ENCODE results near the gene TATDN3. TPM values are rescaled to one million over a fixed set of nuclear protein-coding genes. Genes with fewer than 3 reads are reported as not detected.

TATDN3 gene
- polyA plus RNA-seq, 1 donor from 2014 or later: 72.0 TPM

GRCh38 chr1:212771341-212771740 is 20.4 kb upstream of the TATDN3 start:
- H3K9me3 ChIP-seq (ENCODE audit: low read length): peaks cover 3% of the 10 kb centered on the region
- no peak overlapping the region for H3K9ac ChIP-seq (ENCODE audit: low read length)
- no peaks in the 10 kb centered on the region for H4K20me1 ChIP-seq (ENCODE audit: insufficient read depth)
- no peak overlapping the region for H3K27ac ChIP-seq (ENCODE audit: low read length)
- H3F3A ChIP-seq (ENCODE audit: insufficient read depth, low read length, poor library complexity, severe bottlenecking): no peaks in the 10 kb centered on the region
- no peak overlapping the region for H2AFZ ChIP-seq (ENCODE audit: low read depth, low read length)
- no peaks in the 10 kb centered on the region for H3K27me3 ChIP-seq (ENCODE audit: insufficient read depth, low read depth, low read length)
- H3K36me3 ChIP-seq (ENCODE audit: insufficient read depth, low read length): peaks cover 9% of the 10 kb centered on the region
- TF ChIP-seq POLR2AphosphoS5 (IDR thresholded peaks at IDR 0.05) (no peak), TAF1 (IDR thresholded peaks at IDR 0.05; ENCODE audit: low read depth) (no peak), CTCF (IDR thresholded peaks at IDR 0.05; ENCODE audit: poor library complexity, severe bottlenecking) (no peak), RAD21 (conservative IDR thresholded peaks at IDR 0.05) (no peak), REST (IDR thresholded peaks at IDR 0.05; ENCODE audit: borderline replicate concordance) (no peak), SMC3 (conservative IDR thresholded peaks at IDR 0.05; ENCODE audit: poor library complexity) (no peak)
- no peak overlapping the region for H3K4me3 ChIP-seq (ENCODE audit: low read length)
- peaks cover 15% of the 10 kb centered on the region for H3K79me2 ChIP-seq (replicated peaks; ENCODE audit: insufficient read depth, low read length)
- H3K4me2 ChIP-seq (ENCODE audit: low read length): no peak overlapping the region
- no peaks in the 10 kb centered on the region for H3K9me2 ChIP-seq (ENCODE audit: insufficient read depth, low read length)

- Histone ChIP-seq H4K20me1 (ENCODE audit: insufficient read depth) (no peaks in the 10 kb centered on the region), H3F3A (ENCODE audit: insufficient read depth, low read length, poor library complexity, severe bottlenecking) (no peaks in the 10 kb centered on the region), H3K27ac (ENCODE audit: low read length) (no peak overlapping the region), H3K4me3 (ENCODE audit: low read length) (no peak overlapping the region), H3K9me2 (ENCODE audit: insufficient read depth, low read length) (no peaks in the 10 kb centered on the region), H3K36me3 (ENCODE audit: insufficient read depth, low read length) (peaks cover 9% of the 10 kb centered on the region), H3K9me3 (ENCODE audit: low read length) (peaks cover 3% of the 10 kb centered on the region), H2AFZ (ENCODE audit: low read depth, low read length) (no peak overlapping the region), H3K4me2 (ENCODE audit: low read length) (no peak overlapping the region), H3K79me2 (replicated peaks; ENCODE audit: insufficient read depth, low read length) (peaks cover 12% of the 10 kb centered on the region), H3K27me3 (ENCODE audit: insufficient read depth, low read depth, low read length) (no peaks in the 10 kb centered on the region), H3K9ac (ENCODE audit: low read length) (no peak overlapping the region)
- TF ChIP-seq RAD21 (conservative IDR thresholded peaks at IDR 0.05): no peak
- TF ChIP-seq REST (IDR thresholded peaks at IDR 0.05; ENCODE audit: borderline replicate concordance): no peak
- TF ChIP-seq POLR2AphosphoS5 (IDR thresholded peaks at IDR 0.05): no peak
- TF ChIP-seq MXI1 (conservative IDR thresholded peaks at IDR 0.05; ENCODE audit: poor library complexity, severe bottlenecking): no peak
- TF ChIP-seq EP300 (conservative IDR thresholded peaks at IDR 0.05; ENCODE audit: poor library complexity, severe bottlenecking): no peak
- TF ChIP-seq EZH2 (IDR thresholded peaks at IDR 0.05; ENCODE audit: borderline replicate concordance, insufficient read depth, low read length, poor library complexity, severe bottlenecking): no peak
- TF ChIP-seq SMC3 (conservative IDR thresholded peaks at IDR 0.05; ENCODE audit: poor library complexity): no peak
- TF ChIP-seq TAF1 (IDR thresholded peaks at IDR 0.05; ENCODE audit: low read depth): no peak
- no peak for TF ChIP-seq CTCF (IDR thresholded peaks at IDR 0.05; ENCODE audit: poor library complexity, severe bottlenecking)
Observed at GRCh38 chr1:212773011-212773410, 18.7 kb upstream of the TATDN3 start.

All from neural cell (in vitro differentiated cells).